H1 (cell line): ENCODE results near the gene ANXA9. TPM values are rescaled to one million over a fixed set of nuclear protein-coding genes. Genes with fewer than 3 reads are reported as not detected.

Source experiments
- CTCF ChIA-PET: fragments of 300-600 bp; sonication (Branson Sonifier 250); formaldehyde crosslinking; loops from one replicate; lab custom pipeline; 2021; ENCODE audit not compliant: partially characterized antibody; lab: Charles Lee
- POLR2A ChIA-PET: fragments of 300-600 bp; sonication (Branson Sonifier 250); formaldehyde crosslinking; loops from one replicate; lab custom pipeline; 2021; ENCODE audit warnings: inconsistent platforms; ENCODE audit not compliant: partially characterized antibody; lab: Charles Lee
- DNase-seq, 2 experiments: peaks; one replicate each; pipeline versions ENCODE4 v3.0.0 to v3.0.0-alpha.2; 2010 to 2022; ENCODE audit warnings: low spot score in 2 of 2, low read depth in 1 of 2, mixed read lengths in 1 of 2
- FAIRE-seq: peaks from 2 replicates; lab custom pipeline; 2011; peaks lifted over from hg19 to GRCh38; lab: Jason Lieb, UNC
- H2AFZ ChIP-seq: 2 replicates; pipeline ENCODE4 v1.8.1; 2012; ENCODE audit warnings: low read length, inconsistent platforms
- H2AK5ac ChIP-seq: 2 replicates; pipeline ENCODE4 v1.6.1; 2013; ENCODE audit warnings: low read depth, low read length
- H2BK120ac ChIP-seq: replicated peaks from 2 replicates; pipeline ENCODE3; 2013; ENCODE audit warnings: low read depth, low read length, inconsistent platforms
- H2BK12ac ChIP-seq: 2 replicates; pipeline ENCODE4 v1.6.1; 2013; ENCODE audit warnings: low read depth, low read length
- H2BK15ac ChIP-seq: 2 replicates; pipeline ENCODE4 v1.6.1; 2013; ENCODE audit warnings: low read length
- H2BK20ac ChIP-seq: 2 replicates; pipeline ENCODE4 v1.6.1; 2013; ENCODE audit warnings: low read length
- H2BK5ac ChIP-seq: 2 replicates; pipeline ENCODE4 v1.6.1; 2013; ENCODE audit warnings: low read depth, low read length
- H3K14ac ChIP-seq: 2 replicates; pipeline ENCODE4 v1.6.1; 2013; ENCODE audit warnings: inconsistent platforms; ENCODE audit not compliant: insufficient read length
- H3K18ac ChIP-seq: 2 replicates; pipeline ENCODE4 v1.6.1; 2013; ENCODE audit warnings: low read length; ENCODE audit errors: extremely low read depth
- H3K23ac ChIP-seq: 2 replicates; pipeline ENCODE4 v1.6.1; 2013; ENCODE audit warnings: inconsistent platforms; ENCODE audit not compliant: insufficient read length
- H3K23me2 ChIP-seq: 2 replicates; pipeline ENCODE4 v1.6.1; 2013; ENCODE audit warnings: low read depth, low read length
- H3K27ac ChIP-seq: 2 replicates; pipeline ENCODE4 v1.6.1; 2011; ENCODE audit warnings: low read depth, low read length, inconsistent platforms
- H3K27me3 ChIP-seq, 4 experiments: replicated peaks in 1 of 4; 1 replicate in 1 of 4; 2 replicates in 3 of 4; pipeline versions ENCODE4 v1.6.1 to v1.8.1; 2011 to 2013; ENCODE audit warnings: low read length in 3 of 4, mild to moderate bottlenecking in 3 of 4, inconsistent platforms in 2 of 4, mixed read lengths in 2 of 4, moderate library complexity in 1 of 4; ENCODE audit not compliant: control insufficient read depth in 3 of 4, insufficient read depth in 3 of 4; ENCODE audit errors: extremely low read depth in 1 of 4
- H3K36me3 ChIP-seq, 4 experiments: 2 replicates each; pipeline versions ENCODE4 v1.6.1 to v1.8.1; 2011 to 2013; ENCODE audit warnings: mild to moderate bottlenecking in 4 of 4, low read length in 3 of 4, moderate library complexity in 2 of 4, control low read depth in 1 of 4, inconsistent platforms in 1 of 4; ENCODE audit not compliant: insufficient read depth in 4 of 4, control insufficient read depth in 2 of 4
- H3K4ac ChIP-seq: replicated peaks from 2 replicates; pipeline ENCODE3; 2013; ENCODE audit warnings: low read length, low read depth, mixed read lengths, inconsistent platforms; ENCODE audit not compliant: insufficient read length
- H3K4me1 ChIP-seq, 4 experiments: replicated peaks in 1 of 4; 1 replicate in 1 of 4; 2 replicates in 3 of 4; pipeline versions ENCODE4 v1.6.1 to v1.8.1; 2011 to 2013; ENCODE audit warnings: low read length in 3 of 4, inconsistent platforms in 2 of 4, mixed read lengths in 1 of 4; ENCODE audit not compliant: insufficient read depth in 4 of 4, control insufficient read depth in 3 of 4
- H3K4me2 ChIP-seq, 2 experiments: 2 replicates each; pipeline versions ENCODE4 v1.6.1 to v1.8.1; 2011 to 2013; ENCODE audit warnings: low read depth in 2 of 2, low read length in 2 of 2, control low read depth in 1 of 2, inconsistent platforms in 1 of 2, mild to moderate bottlenecking in 1 of 2; ENCODE audit not compliant: insufficient read depth in 1 of 2
- H3K4me3 ChIP-seq, 4 experiments: fragments of 200-600, 300-600 bp in 1 of 4; sonication (generic), shearing (Covaris generic), sonication (Bioruptor Twin) in 1 of 4; 2 replicates each; pipeline versions ENCODE4 v1.5.1 to v1.8.1; 2011 to 2016; ENCODE audit warnings: low read length in 4 of 4, low read depth in 3 of 4, control low read depth in 2 of 4, inconsistent platforms in 2 of 4, mild to moderate bottlenecking in 2 of 4, mixed read lengths in 1 of 4, moderate library complexity in 1 of 4; ENCODE audit not compliant: insufficient read depth in 2 of 4; ENCODE audit errors: extremely low read depth in 1 of 4
- H3K56ac ChIP-seq: replicated peaks from 2 replicates; pipeline ENCODE3; 2013; ENCODE audit warnings: low read depth, mild to moderate bottlenecking, mixed read lengths, low read length, inconsistent platforms; ENCODE audit not compliant: insufficient read length
- H3K79me1 ChIP-seq: 2 replicates; pipeline ENCODE4 v1.6.1; 2013; ENCODE audit warnings: low read depth, low read length, control low read depth
- H3K79me2 ChIP-seq, 2 experiments: 2 replicates each; pipeline versions ENCODE4 v1.6.1 to v1.8.1; 2012 to 2013; ENCODE audit warnings: low read length in 2 of 2, mild to moderate bottlenecking in 2 of 2, inconsistent platforms in 1 of 2; ENCODE audit not compliant: insufficient read depth in 2 of 2, control insufficient read depth in 1 of 2
- H3K9ac ChIP-seq, 4 experiments: replicated peaks in 1 of 4; 1 replicate in 1 of 4; 2 replicates in 3 of 4; pipeline versions ENCODE4 v1.6.1 to v1.8.1; 2011 to 2013; ENCODE audit warnings: low read depth in 3 of 4, low read length in 3 of 4, control low read depth in 2 of 4, mild to moderate bottlenecking in 2 of 4, moderate library complexity in 2 of 4, inconsistent platforms in 1 of 4; ENCODE audit errors: extremely low read depth in 1 of 4
- H3K9me3 ChIP-seq, 2 experiments: 2 replicates each; pipeline versions ENCODE4 v1.6.1 to v1.8.1; 2012 to 2013; ENCODE audit warnings: mild to moderate bottlenecking in 2 of 2, moderate library complexity in 2 of 2, control low read depth in 1 of 2, inconsistent platforms in 1 of 2, low read depth in 1 of 2, low read length in 1 of 2, mixed read lengths in 1 of 2; ENCODE audit not compliant: insufficient read depth in 2 of 2
- H4K20me1 ChIP-seq, 2 experiments: replicated peaks in 1 of 2; 2 replicates each; pipeline versions ENCODE3 to v1.8.1; 2011 to 2013; ENCODE audit warnings: inconsistent platforms in 2 of 2, low read length in 2 of 2, mild to moderate bottlenecking in 1 of 2; ENCODE audit not compliant: insufficient read depth in 2 of 2, control insufficient read depth in 1 of 2
- H4K5ac ChIP-seq: 2 replicates; pipeline ENCODE4 v1.6.1; 2013; ENCODE audit warnings: low read length, low read depth, mixed read lengths, inconsistent platforms; ENCODE audit not compliant: insufficient read length
- H4K8ac ChIP-seq: 2 replicates; pipeline ENCODE4 v1.8.0; 2013; ENCODE audit warnings: mild to moderate bottlenecking, moderate library complexity, low read length, inconsistent platforms; ENCODE audit not compliant: insufficient read depth; ENCODE audit errors: extremely low read depth
- H4K91ac ChIP-seq: replicated peaks from 2 replicates; pipeline ENCODE3; 2013; ENCODE audit warnings: low read length, mixed read lengths, inconsistent platforms; ENCODE audit not compliant: insufficient read length
- E2F6 ChIP-seq: IDR thresholded peaks from 2 replicates; pipeline ENCODE4 v1.6.1; 2012; ENCODE audit warnings: inconsistent platforms
- KDM1A ChIP-seq: fragments of 200-600, 300-600 bp; sonication (generic); IDR thresholded peaks from 2 replicates; pipeline ENCODE4 v1.7.1; 2016; ENCODE audit warnings: mild to moderate bottlenecking, low read length, borderline replicate concordance
- MAX ChIP-seq: IDR thresholded peaks from 2 replicates; pipeline ENCODE4 v1.6.1; 2012; ENCODE audit warnings: inconsistent platforms
- WGBS, 2 experiments: shearing (Covaris generic) in 1 of 2; methylation state at CpG; one replicate each; pipeline versions ENCODE4 v1.1.6 to v1.1.7; 2013 to 2015; ENCODE audit warnings: low lambda C conversion rate in 2 of 2, mixed read lengths in 2 of 2, inconsistent platforms in 1 of 2, low coverage in 1 of 2, missing lambda C conversion rate in 1 of 2; ENCODE audit not compliant: insufficient replicate concordance in 2 of 2, insufficient coverage in 1 of 2, insufficient read length in 1 of 2; ENCODE audit errors: extremely low coverage in 1 of 2, missing lambda C conversion rate in 1 of 2; 5-methylcytosine and 5-hydroxymethylcytosine counted together
- polyA plus RNA-seq, 7 experiments: library from polyadenylated mRNA; depleted of rRNA in 3 of 7; stranded (reverse) in 5 of 7; unstranded in 2 of 7; fragments of >200 nt in 5 of 7; fragments of 200-250 nt in 2 of 7; gene quantifications; 1 replicate in 5 of 7; 2 replicates in 1 of 7; 4 replicates in 1 of 7; pipeline versions ENCODE4 v1.2.1 to v1.2.3, GENCODE V29; 2011 to 2013; ENCODE audit warnings: missing spikeins in 2 of 7, mixed read lengths in 2 of 7
- total RNA-seq: library from RNA; stranded (reverse); fragmentation: NEBNext Ultra II Directional; extraction: Animal tissue kit (Norgen Biotek cat#: 25700); gene quantifications from 2 replicates; pipeline ENCODE4 v1.2.1, GENCODE V29; 2021

The ANXA9 gene
- total and polyA plus RNA-seq, 2 of the 8 experiments (the other 6 are each of a cell fraction or from before 2014, with no cell fraction given): 1.8 to 3.5 TPM

GRCh38 chr1:150985179-150985825 is 3.2 kb downstream of the ANXA9 start:
- Histone ChIP-seq H3K79me2 (no peaks in the 10 kb centered on the region), H2BK20ac (no peak overlapping the region), H4K91ac (no peak overlapping the region), H2BK120ac (no peak overlapping the region), H3K27me3 (no peaks in the 10 kb centered on the region; a peak in 1 of 7 replicates), H3K14ac (no peak overlapping the region), H3K79me1 (no peaks in the 10 kb centered on the region; the same call in 1 of the 2 replicates), H2AK5ac (no peak overlapping the region; the same call in 1 of the 2 replicates), H3K36me3 (no peaks in the 10 kb centered on the region), H3K4me3 (no peak overlapping the region), H2BK5ac (no peak overlapping the region), H2AFZ (no peak overlapping the region), H3K56ac (no peak overlapping the region), H2BK12ac (peak overlapping the region; percentile 14; the same call in 1 of the 2 replicates), H3K9me3 (no peaks in the 10 kb centered on the region), H3K4me2 (no peak overlapping the region), H4K5ac (no peak overlapping the region), H3K4me1 (peaks cover 2 to 24% (median 15%) of the 10 kb centered on the region in 4 experiments), H4K20me1 (no peaks in the 10 kb centered on the region), H3K27ac (no peak overlapping the region), H3K23me2 (no peaks in the 10 kb centered on the region; the same call in none of the 2 replicates), H3K23ac (no peak overlapping the region), H3K4ac (no peak overlapping the region), H3K9ac (no peak overlapping the region), H3K18ac (no peak overlapping the region), H2BK15ac (no peak overlapping the region), H4K8ac (no peak overlapping the region; the same call in 1 of the 2 replicates)
- TF ChIP-seq KDM1A (no peak), MAX (peak; percentile 44; the same call in 1 of the 2 replicates), E2F6 (peak; percentile 67)
- FAIRE-seq: no peak
- 94% methylated on average over 2 of the region's 2 CpGs; no CpG with 5 or more reads in 1 of the 2 experiments for WGBS, 2 experiments
- ChIA-PET CTCF (interaction anchor here (1.1 to 14.5 kb wide), 4 partner anchors 9 to 19 kb away, joined by 3 to 183 read pairs (median 74); partner anchors contain the start of gene MINDY1), POLR2A (interaction anchor here (0.6 to 11.3 kb wide), 5 partner anchors 13 to 652 kb away, joined by 3 to 133 read pairs (median 4); partner anchors contain the start of genes ADAMTSL4, CERS2 and MINDY1)
- no peak for DNase-seq
